Adipose tissue (tissue), 3 donors: ENCODE data around the gene BICRA. TPM values are rescaled to one million over a fixed set of nuclear protein-coding genes. Genes with fewer than 3 reads are reported as not detected.
A peak's percentile ranks its signal among the peaks of the same experiment; 100 is the strongest.
"Not testable (repeated sequence)": the region's sequence is repeated elsewhere in the genome, so short reads cannot be mapped to it uniquely, and the experiment has no call there.

Source experiments
- H3K27ac ChIP-seq: one replicate; pipeline ENCODE4 v1.5.1; 2013; ENCODE audit warnings: low read depth, low read length
- WGBS, 3 donors: extraction: QIAGEN DNeasy Blood & Tissue Kit; methylation state at CpG; one replicate each; pipeline ENCODE4 v1.1.7; 2013; 5-methylcytosine and 5-hydroxymethylcytosine counted together
- polyA plus RNA-seq, 3 donors: library from polyadenylated mRNA; stranded (reverse); fragments of 200-250 nt; gene quantifications; one replicate each; pipeline ENCODE4 v1.2.3, GENCODE V29; 2013
- donor health status: healthy with polysubstance abuse.
- donor health status: Bipolar disorder and iron deficiency.
- donor health status: healthy.

The BICRA gene
- polyA plus RNA-seq = 1 to 10 TPM; 3.1 to 6.2 (median 4.2) TPM

- 0 to 1% (median 1%) methylated on average over 42 to 93 of the region's 94 CpGs for WGBS, 3 donors
- peak within 1 kb of the TSS; percentile 80 for H3K27ac ChIP-seq
These were observed at the start of gene BICRA for GRCh38 chr19:47608969-47609905. Gene BICRA, plus strand, starts transcription at chr19:47609134. Its CDS starts 64,441 bp downstream, at chr19:47673575.

- 93 to 96% (median 93%) methylated on average over 2 of the region's 2 CpGs for WGBS, 3 donors
- no peak overlapping the region for H3K27ac ChIP-seq
These were observed 47.9 kb upstream of the BICRA start for GRCh38 chr19:47560999-47561398.

- no peak overlapping the region for H3K27ac ChIP-seq
- 94 to 96% (median 96%) methylated on average over 7 of the region's 7 CpGs for WGBS, 3 donors
These were observed 47.4 kb upstream of the BICRA start for GRCh38 chr19:47561440-47562057.

GRCh38 chr19:47564081-47564480 lies 44.9 kb upstream of the BICRA start:
- 43 to 85% (median 79%) methylated on average over 3 of the region's 3 CpGs for WGBS, 3 donors
- no peak overlapping the region for H3K27ac ChIP-seq

GRCh38 chr19:47569331-47569730 lies 39.6 kb upstream of the BICRA start:
- no peak overlapping the region for H3K27ac ChIP-seq
- WGBS, 3 donors = 81 to 84% (median 83%) methylated on average over 9 of the region's 9 CpGs

DNA sequence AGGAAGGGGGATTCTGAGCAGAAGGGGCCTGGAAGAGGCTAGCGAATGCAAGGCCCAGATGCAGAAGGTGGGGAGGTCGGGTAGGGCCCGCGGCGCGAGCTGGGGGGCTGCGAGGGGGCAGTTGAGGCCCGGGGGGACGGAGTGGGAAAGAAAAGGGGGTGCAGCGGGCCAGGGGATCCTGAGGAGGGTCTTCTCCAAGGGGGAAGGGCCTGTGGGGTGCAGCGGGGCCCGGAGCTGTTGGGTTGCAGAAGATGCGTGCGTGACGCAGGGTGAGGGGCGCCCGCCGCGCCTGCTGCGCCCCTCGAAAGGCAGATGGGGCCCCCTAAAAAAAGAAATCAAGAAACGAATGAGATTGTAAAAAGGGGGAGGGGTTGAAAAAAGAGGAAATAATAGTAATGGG lies 36.3 kb upstream of the BICRA start:
- WGBS, 3 donors = 64 to 75% (median 69%) methylated on average over 19 to 22 of the region's 22 CpGs
- no peak overlapping the region for H3K27ac ChIP-seq

DNA sequence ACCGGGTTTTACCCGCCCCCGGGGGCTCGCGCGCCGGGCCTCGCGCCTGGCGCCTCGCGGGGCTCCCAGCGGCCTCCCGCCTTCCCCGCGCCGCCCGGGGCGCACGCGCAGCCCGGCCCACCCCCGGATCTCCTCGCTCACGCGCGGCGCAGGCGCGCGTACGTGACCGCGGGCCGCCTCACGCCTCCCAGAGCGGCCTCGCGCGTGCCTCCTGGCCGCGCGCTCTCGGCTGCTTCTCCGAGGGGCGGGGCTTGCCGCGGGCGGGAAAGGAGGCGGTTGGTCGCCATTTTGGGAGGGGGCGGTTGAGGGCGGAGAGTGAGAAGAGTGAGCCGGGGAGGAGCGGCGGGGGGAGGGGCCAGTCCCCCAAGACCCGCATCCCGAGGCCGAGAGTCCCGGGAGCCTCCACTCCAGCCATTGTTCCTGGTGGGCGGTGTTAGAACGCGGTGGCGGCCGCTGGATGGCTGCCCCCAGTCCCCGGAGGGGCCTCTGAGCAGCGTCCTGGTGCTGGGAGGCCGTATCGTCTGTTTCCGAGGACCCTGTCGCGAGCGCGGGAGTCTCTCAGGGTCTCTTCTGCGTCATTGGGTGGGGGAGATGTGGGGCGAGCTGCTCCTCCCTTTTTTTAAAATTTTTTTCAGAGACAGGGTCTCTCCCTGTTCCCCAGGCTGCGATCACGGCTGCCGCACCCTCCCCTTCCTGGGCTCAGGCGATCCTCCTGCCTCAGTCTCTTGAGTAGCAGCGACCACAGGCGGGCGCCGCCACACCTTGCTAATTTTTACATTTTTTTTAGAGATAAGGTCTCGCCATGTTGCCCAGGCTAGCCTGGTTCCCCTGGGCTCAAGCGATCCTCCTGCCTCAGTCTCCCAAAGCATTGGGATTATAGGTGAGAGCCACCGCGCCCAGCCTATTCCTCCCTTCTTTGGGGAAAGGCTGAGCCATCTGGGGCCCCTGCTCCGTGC lies 35.6 kb upstream of the BICRA start, which contains the start of gene ZNF541:
TSS of gene ZNF541 (minus strand) at position 78 of the 956 bp plus-strand sequence. CDS start 17,292 bp downstream, outside the sequence.
- 16 to 23% (median 19%) methylated on average over 53 to 89 of the region's 89 CpGs for WGBS, 3 donors
- no peak within 1 kb of the TSS for H3K27ac ChIP-seq

DNA sequence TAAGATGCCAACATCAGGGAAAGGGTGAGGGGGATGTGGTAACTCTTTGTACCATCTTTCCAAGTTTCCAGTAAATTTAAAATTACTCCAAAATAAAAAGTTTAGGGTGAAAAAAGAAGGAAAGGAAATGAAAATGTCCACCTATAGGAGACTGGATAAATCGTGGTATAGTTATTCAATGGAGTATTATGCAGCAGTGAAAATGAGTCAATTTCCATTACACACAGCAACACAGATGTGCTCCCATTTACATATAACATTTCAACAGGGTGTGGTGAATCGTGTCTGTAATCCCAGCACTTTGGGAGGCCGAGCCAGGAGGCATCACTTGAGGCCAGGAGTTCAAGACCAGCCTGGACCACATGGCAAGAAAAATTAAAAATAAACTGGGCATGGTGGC lies 28.5 kb upstream of the BICRA start:
- H3K27ac ChIP-seq = no peak overlapping the region
- 87 to 93% (median 89%) methylated on average over 3 of the region's 3 CpGs for WGBS, 3 donors

GRCh38 chr19:47581605-47582319 lies 27.2 kb upstream of the BICRA start:
- no peak overlapping the region for H3K27ac ChIP-seq
- WGBS, 3 donors = 49 to 59% (median 57%) methylated on average over 6 of the region's 6 CpGs

DNA sequence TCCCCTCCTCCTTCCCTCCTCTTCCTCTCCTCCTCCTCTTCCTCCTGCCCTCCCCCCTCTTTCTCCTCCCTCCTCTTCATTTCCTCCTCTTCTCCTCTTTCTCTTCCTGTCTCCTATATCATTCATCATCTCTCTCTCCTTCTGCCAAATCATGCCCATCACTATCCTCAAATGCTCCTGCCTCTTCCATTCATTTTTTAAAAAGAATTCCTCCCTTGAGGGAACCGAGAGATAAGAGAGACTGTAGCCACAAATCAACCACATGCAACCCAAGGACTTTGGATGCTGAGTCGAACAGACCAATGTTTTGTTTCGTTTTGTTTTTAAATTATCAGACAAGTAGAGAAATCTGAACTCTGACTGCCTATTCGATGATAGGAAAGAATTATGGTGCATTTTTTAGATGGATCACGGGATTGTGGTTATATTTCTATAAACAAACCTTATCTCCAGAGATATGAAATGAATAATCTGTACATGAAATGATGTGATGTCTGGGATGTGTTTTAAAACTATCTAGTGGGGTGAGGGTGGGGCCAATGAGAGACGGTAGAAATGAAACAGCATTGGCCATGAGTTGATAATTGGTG lies 26.5 kb upstream of the BICRA start:
- 29 to 40% (median 33%) methylated on average over 6 of the region's 6 CpGs for WGBS, 3 donors

DNA sequence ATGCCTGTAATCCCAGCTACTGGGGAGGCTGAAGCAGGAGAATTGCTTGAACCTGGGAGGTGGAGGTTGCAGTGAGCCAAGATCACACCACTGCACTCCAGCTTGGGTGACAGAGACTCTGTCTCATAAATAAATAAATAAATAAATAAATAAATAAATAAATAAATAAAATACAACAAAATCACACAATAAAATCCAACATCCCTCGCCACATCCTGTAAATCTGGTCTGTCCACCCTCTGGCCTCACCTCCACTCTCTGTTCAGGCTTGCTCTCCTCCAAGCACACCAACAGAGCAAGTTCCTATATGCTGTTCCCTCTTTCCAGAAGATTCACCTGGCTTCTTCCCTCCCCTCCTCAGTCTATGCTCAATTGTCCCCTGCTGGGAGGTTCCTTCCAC lies 25.8 kb upstream of the BICRA start:
- not testable (repeated sequence) for H3K27ac ChIP-seq
- WGBS, 3 donors = 92 to 100% (median 98%) methylated on average over 1 of the region's 1 CpG

More for the DNA sequence above, 26.5 kb upstream of the BICRA start:
- no peak overlapping the region for H3K27ac ChIP-seq

DNA sequence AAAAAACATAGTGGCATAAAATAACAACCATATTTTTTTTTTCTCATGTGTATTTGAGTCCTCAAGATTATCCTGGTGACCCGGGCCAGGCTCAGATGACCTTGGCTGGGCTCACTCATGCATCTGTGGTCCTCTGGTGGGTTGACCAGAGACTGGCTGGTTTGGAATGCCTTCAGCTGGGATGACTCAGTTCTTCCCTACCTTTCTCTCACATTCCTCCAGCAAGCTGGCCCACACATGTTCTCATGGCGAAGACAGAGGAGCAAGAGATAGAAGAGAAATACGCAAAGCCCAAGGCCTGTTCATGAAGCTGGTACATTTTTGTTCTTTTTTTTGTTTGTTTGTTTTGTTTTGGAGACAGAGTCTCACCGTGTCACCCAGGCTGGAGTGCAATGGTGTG lies 21.6 kb upstream of the BICRA start:
- 86 to 93% (median 91%) methylated on average over 4 of the region's 4 CpGs for WGBS, 3 donors
- no peak overlapping the region for H3K27ac ChIP-seq

- H3K27ac ChIP-seq = no peak overlapping the region
- WGBS, 3 donors = 50 to 57% (median 54%) methylated on average over 7 of the region's 7 CpGs
These were observed 19.1 kb upstream of the BICRA start for GRCh38 chr19:47589824-47590223.

DNA sequence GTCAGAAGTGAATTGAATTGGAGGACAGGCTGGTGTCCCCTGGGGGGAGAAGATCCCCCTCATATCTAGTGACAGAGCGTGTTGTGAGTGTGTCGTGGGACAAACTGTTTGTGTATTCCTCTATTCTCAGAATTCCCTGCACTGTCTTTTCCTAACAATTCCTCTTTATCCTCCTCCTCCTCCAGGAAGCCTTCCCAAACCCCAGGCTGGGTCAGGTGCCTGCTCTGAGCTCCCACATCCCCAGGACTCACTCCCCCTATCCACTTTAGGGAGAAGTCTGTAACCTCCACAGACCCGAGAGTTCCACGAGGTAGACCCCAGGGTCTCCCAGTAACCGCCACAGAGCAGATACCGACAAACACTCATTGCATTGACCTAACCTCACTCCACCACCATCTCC lies 15.1 kb upstream of the BICRA start:
- H3K27ac ChIP-seq = no peak overlapping the region
- 77 to 93% (median 88%) methylated on average over 6 of the region's 6 CpGs for WGBS, 3 donors

DNA sequence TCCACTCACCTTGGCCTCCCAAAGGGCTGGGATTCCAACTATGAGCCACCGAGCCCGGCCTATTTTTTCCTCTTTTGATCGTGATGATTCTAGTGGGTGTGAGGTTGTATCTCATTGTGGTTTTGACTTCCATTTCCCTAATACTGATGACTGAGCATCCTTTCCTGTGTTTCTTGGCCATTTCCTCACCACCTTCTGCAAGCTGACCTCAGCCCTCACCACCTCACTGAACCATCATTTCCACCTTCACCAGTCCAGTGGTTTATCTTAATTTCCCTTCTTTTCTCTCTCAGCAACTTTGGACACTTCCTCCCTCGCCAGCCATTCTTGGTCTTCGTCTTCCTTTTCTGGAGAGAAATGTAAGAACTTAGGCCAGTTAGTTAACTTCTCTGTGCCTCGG lies 13.0 kb upstream of the BICRA start:
- H3K27ac ChIP-seq = no peak overlapping the region
- 44 to 86% (median 45%) methylated on average over 6 of the region's 6 CpGs for WGBS, 3 donors

- WGBS, 3 donors = 28 to 29% (median 29%) methylated on average over 21 of the region's 21 CpGs
- peak overlapping the region; percentile 31 for H3K27ac ChIP-seq
These were observed 10.3 kb upstream of the BICRA start for GRCh38 chr19:47598407-47599349.
